Measurements from ENCODE around the gene SGIP1.

The SGIP1 gene

DNA sequence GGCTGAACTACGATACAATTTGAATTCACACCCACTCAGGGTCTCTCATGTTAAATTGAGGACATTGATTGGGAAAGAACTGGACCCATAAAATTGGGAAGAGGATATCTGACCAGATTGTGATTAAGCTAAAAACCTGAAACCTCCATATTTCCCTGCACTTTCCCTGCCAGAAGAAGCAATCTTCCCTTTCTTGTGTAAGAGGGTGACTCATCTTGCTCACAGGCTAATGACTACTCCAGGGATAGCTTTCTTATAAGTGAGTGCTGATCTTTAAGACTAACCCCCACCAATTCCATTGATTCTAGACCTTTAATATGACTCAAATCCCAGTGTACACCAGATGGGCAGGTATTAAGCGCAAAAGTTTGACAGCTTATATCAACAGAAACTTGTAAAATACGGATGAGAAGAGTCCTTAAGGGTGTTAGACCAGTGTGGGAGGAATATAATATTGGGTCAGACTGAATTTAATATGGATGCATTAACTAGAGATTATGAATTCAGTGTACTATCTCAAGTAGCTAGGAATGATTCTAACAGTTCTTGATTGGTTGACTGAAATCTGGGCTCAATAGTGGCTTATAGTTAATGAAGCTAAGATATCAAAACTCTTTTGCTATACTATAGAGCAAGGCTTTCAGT, 12.1 kb upstream of the SGIP1 start:
- DNase-seq = peak; percentile 68

DNA sequence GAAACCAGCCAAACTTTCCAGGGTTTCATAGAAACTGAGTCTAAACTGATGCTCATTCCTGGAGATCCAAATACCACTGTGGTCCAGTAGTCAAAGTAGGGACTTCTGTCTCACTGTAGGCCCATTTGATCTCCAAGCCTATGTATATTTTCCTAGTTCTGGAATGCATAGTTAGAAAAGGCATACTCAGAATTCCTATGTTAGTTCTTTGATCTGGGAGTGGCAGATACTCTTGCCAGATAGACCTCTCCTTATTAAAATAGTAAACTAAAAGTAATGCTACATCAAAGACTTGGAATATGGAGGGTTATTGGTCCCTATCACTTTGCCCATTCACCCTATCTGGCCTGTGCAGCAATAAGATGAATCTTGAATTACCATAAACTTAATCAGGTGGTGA, 10.4 kb upstream of the SGIP1 start:
- no peak for DNase-seq

DNA sequence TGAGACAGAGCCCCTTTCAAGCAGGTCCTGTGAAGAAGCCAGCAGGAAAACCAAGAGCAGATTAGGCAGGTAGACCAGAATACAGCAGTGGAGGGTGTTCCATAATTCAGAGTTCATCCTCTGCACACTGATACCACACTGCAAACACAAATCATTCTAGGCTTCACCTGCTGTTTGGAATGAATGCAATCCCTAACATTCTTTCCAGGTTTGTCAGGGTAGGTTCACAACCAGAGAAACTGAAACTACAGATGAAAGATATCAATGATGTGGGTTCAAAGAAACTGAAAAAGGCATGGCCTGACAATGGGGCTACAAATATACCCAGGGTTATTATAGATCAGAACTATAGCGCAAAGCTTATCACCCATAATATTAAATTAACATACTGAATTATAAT, 8.9 kb upstream of the SGIP1 start:
- no peak for DNase-seq

DNA sequence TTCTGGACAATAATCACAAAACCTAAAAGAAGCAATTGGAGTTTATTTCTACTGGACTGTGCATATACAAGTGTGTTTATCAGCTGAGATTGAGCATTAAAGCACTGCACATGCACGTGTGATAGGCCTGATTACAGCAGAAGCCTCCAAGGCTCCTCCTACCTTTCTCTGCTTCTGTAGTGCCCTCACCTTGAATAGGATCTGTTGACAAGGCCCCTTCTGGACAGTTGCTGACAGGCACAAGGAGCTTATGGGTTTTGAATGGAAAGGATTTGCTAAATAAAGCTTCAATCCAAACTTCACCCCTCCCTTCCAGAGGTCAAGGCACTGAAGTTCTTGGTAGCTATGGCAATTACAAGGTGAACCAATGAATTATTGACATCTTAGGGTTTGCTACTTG, 7.9 kb upstream of the SGIP1 start:
- DNase-seq = no peak

DNA sequence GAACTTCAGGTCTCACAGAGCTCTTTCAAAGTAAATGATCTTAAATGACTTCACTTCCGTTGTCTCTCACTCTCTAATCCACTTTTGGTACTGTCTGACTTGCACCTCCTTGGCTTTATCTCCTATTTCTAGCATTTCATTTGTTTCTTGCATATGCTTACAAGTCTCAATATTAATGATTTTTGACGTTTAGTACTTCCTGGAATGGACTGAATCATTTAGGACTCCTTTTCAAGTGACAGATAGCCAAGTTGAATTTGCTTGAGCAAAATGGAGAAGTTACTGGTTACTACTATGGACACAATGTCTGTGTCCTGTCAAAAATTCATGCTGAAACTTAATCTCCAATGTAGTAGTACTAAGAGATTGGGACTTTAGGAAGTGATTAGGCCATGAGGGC, 7.0 kb upstream of the SGIP1 start:
- no peak for DNase-seq

DNA sequence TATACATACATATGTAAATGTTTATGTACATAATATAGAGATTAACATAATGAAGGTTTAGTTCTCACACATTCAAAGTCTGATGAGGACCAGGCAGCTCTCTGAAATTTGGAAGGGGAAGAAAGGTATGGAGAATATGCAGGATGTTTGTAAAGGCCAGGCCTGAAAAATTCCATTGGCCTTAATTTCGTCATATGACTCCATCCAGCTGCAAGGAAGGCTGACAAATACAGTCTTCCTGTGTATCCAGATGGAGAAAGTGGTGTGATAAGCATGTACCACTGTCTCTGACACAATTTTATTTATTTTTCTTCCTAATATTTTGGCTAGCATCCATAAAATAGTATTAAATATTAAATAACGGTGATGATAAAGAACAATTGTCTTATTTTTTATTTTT, 6.3 kb upstream of the SGIP1 start:
- no peak for DNase-seq

DNA sequence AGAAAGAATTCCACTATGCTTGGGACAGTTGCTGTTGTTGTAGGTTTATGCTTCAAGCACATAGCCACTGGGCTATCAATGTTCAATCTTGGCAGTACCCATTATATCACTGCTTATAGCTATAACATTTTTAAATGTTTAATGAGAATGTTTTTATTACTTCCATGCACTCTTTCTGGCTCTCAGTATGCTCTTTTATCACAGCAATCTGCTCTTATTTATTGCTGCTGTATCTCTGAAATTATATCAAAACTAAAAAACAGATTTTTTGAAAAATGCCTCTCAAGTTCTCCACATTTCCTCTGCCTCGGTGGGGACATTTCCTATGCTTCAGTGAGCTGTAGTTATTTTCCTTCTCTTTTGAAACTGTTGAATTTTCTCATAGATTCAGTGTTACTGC, 5.4 kb upstream of the SGIP1 start:
- no peak for DNase-seq

DNA sequence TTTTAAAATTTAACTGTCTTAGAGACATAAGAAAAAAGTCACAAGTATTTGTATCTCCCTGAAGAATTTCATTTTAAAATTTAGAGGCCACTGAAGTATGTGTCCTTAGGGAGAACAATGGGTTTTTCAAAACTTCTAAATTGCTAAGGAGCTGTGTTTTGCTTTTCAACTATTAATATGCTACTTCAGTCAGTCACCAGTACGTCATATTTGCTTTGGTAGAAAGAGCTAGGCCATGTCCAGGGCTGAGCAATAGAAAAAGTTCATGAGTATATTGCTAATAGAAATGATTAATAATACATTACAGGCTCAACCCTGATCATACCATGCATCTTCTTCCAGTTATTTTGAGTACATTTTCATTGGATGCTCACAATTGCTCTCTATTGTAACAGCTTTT, 1.7 kb upstream of the SGIP1 start:
- DNase-seq = no peak

DNA sequence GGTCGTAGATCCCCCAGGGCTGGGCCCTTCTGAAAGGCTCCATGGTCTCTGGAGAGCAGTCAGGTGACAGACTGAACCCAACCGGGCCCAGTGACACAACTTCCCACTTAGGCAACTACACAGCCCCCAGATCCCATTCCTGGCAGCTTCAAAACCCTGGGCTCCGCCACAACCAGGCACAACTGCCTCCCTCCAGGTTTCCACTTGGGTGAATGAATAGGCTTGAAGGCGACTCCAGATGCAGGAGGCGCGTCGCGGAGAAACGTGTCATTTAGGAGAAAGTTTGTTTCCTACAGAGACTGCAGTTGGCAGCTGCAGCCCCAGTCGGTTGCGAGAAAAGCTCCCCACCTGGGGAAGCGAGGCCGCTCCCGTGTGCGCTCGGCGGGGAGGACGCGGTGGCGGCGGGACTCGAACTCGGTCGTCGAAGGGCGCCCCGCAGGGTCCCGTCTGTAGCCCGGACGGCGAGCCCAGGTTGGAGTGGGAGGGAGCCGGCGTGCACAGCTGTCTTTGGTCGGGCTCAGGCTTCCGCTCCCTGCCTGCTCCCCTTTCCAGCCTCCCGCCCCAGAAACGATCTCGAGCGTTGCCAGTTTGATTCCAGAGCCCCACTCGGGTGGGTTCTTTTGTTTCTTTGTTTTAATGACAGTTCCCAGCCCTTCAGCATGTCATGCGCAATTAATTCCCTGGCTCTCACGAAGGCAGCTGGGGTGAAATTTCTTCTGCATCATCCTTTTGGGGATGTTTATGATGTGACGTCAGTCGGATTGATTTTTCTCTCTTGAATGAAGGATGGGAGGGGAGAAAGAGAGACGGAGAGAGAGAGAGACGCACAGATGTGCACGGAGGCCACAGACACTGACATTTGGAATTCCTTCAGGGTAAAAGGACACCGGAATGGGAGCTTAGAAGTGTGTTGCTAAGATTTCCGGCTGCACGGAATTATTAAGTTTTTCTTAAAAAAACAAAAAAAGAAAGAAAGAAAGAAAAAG, 862 bp upstream of the SGIP1 start:
- peak; percentile 20 for DNase-seq

DNA sequence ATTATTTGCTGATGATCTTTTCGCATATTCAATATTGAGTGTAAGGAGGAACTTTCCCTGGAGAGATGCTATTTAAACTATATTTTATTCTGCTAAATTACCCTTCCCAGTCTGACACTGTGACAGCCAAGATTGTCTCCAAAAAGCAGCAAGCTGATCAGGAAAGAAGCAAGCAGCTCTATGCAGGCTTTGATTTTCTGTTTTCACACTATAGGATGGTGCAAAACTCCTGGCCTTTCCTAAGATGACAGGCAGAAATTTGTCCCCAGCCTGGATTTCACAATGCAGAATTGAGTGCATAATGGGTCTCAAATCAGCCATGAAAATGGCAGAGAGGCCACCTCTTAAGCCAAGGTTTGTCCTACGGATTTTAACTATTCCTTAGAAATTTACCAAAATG, 1.1 kb downstream of the SGIP1 start:
- no peak for DNase-seq

DNA sequence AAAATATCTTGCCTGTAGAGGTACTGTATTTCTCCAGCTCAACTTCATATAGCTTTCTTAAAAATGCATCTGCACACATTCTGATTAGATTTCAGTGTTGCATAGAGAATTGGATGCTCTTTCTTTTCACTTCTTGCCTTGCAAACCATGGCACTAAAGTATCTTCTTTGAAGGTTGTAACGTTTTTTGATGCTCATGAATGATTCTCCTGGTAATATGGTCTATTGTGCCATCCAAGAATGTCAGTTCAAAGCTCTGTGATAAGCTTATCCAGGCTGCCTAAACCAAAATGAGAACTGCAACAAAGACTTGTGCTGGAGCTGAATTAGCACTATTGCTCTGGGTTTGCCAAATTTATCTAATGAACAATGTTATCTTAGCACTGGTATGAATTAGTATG, 1.9 kb downstream of the SGIP1 start:
- no peak for DNase-seq

DNA sequence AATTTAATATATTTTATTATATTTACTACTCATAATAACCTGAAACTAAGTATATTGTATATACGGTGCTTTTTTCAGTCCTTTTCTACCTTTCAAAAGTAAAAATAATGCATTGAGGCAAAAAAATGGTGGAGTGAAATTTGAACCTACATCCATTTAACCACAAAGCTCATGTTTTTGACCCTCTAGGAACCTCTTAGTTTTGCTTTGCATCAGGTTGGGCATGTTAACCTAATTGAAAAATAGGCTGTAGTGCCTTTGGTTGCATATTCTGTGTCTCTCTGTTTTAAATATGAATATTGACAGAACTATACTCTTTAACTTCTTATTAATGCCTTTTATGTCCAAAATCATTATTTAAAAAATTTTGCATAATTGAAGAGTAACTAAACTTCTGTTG, 3.8 kb downstream of the SGIP1 start:
- no peak for DNase-seq

DNA sequence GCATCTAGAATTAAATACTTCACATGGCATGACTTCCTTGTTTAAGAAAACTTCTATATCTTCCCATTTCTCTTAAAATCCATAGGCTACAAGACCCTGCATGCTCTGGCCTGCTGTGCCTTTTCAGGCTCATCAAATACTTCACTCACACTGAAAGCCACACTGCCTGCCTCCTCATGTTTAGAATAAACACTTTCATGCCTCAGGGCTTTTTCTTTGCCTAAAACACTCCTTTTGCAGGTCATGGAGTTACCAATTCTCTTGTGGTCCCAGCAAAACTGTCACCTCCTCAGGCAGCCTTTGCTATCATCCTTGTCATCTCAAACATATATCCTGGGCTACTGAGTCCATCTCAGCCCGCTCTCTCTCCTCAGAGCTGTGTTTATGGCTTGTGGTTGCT, 5.5 kb downstream of the SGIP1 start:
- DNase-seq = no peak

DNA sequence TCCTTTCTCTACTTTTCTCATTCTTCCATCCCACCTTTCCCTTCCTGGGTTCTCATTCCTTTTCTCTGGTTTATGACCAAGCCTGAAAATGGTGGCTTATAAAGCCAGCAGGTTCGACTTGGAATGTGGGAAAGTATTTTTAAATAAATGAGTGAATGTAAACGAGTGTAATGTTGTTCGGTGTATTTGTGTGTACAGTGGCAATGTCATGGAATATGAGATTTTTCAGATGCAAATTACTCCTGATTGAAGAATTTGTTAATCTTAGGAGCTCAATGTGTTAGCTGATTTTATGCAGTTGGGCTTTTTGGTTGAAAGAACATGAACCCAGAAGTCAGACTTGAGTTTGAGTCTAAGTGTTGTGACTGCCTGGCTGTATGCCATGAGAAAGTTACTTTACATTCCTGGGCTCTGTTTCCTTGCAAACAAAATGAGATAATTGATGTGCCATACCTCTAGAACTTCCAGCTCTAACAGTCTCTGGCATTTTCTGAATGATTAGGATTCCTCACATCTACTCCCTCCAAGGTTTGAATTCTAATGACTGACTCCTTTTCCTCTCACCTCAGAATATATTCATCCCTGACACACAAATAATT, 6.6 kb downstream of the SGIP1 start:
- DNase-seq = no peak

DNA sequence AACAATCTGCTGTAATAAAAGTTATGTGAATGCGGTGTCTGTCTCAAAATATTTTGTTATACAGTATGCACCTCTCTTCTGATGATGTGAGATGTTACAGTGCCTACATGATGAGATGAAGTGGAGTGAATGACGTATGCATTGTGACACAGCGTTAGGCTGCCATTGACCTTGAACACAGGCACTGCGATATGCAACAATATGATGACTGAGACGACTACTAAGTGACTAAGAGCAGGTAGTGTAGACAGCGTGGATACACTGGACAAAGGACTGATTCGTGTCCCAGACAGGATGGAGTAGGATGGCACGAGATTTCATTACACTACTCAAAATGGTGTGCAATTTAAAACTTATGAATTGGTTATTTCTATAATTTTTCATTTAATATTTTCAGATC, 8.4 kb downstream of the SGIP1 start:
- no peak for DNase-seq

DNA sequence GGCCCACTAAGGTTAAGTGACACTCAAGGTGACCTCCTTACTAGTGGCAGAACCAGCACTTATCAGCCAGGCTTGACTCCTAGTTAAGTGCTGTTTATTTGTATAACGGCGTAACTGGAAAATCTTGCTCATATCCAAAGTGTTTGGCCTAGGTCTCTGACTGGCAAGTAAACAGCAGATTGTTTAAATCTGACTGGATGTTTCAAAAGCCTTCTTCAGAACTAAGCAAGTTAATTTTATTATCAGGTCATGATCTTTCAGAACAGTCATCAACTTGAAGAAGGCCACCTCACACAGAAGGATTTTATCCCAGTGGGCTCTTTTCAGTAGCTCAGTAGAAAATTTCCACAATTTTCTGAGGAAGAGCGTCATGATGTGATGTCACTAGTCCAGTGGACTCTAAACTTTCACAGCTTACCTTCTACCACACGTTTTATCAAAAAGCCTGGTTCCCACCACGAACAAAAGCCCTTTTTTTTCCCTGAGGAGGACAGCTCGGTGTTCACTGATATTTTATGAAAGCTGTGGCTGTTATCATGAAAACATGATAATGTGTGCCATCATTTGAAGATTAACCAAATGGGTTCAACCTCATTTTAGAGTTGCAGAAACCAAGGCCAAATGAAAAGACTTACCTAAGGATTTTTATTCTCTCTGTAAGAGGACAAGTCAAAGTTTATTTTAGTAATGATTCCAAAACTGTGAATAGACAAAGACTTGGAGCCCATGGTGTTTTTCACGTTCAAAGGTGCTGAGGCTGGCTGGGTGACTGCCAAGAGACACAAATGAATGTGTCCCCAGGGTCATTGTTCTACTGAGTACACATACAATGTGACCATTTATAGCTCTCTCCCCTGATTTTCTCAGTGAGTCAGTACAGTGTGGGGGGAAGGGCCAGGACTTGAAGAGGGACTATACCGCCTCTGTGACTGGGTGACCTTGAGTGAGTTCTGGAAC, 9.1 kb downstream of the SGIP1 start:
- peak; percentile 18 for DNase-seq

DNA sequence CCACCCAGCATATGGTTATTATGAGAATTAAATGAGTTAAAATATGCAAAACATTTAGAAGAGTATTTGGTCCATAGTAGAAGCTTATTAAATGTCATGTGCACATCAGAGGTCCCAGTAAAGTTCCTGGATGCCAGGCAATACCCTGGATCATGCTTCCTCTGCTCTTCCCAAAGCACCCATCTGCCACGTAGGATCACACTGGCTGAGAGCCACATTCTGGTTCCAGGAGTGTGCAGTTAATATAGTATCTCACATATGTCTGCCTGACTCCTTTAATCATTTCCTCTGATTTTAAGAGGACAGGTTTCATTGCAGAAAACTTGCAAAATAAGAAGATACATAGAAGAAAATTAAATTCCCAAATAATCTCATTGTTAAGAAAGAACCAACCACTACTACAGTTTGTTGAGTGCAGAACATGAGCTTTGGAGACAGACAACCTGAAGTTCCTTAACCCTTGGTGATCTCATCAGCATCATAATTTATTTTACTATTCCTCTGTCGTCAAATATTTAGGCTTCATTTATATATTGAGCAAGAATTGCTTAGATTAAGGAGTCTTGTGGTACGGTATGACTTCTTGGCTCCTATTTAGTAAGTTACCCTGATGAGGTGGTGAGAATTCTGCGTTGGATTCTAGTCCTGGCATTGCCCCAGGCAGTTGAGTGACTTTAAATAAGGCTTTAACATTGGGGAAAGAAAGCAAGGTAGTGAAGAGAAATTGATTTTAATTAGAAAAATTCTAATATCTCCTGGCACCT, 12.3 kb downstream of the SGIP1 start:
- DNase-seq = no peak

DNA sequence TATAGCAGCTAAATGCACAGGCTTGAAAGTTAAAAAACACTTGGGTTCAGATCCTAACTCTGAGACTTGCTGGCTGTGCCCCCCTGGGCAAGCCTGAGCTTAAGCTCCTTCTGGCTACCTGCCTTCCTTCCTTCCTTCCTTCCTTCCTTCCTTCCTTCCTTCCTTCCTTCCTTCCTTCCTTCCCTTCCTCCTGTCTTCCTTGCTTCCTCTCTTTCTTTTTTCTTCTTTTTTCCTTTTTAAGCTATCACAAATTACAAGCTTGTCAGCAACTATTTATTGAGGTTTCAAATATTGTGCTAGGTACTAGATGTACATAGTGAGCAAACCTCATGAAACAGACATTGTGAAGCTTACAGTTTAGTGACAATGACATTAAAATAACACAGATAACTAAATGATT, 15.1 kb downstream of the SGIP1 start:
- no peak for DNase-seq

DNA sequence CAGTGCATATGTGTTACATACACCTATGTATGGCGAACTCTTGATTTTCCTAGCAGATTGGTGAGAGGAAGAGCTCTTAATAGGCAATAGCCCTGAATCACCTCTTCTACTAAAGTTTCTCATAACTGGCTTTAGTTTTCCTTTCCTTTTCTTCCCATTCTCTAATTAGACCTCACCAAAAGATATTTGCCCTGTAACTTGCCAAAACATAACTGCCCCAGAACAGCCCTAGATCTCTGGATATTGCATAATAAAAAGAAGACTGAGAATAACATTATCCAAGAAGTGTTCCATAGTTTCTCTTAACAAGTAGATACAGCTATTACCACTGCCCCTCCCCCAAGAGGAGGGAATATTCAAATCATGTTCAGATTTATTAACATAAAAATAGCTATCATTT, 16.3 kb downstream of the SGIP1 start:
- no peak for DNase-seq

DNA sequence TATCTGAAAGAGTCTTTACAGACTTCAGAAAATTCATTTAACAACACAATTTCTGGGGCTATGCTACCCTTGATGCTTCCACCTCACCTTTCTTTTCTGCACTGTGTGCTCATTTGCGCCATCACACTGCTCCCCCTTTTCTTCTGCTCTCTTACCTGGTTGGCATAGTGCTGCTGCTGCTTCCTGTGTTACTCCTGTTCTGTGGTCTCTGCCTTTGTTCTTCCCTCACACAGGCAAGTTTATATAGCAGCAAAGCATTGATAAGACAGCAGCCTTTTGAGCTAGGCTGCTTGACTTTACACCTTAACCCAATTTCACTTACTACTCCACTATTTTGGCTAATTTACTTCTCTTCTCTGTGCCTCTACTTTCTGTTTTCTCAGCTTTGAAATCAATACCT, 18.3 kb downstream of the SGIP1 start:
- DNase-seq = no peak

DNA sequence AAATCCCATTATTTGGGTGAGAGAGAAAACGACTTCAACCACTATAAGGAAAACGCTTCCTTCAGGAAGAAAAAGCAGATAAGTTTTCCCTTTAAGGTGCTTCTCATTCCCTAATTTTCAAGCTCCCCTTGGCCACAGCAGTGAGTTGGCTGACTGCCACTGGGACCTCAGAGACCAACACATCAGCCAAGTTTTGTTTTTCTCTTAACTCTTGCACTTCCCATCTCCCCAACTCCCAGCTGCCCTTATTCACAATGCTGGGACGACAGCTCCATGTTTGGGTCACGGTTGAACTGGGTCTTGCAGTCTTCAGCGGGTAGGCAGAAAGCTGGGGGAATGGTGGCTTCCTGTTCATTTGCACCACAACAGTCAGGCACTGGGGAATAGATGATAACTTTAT, 18.9 kb downstream of the SGIP1 start:
- no peak for DNase-seq

DNA sequence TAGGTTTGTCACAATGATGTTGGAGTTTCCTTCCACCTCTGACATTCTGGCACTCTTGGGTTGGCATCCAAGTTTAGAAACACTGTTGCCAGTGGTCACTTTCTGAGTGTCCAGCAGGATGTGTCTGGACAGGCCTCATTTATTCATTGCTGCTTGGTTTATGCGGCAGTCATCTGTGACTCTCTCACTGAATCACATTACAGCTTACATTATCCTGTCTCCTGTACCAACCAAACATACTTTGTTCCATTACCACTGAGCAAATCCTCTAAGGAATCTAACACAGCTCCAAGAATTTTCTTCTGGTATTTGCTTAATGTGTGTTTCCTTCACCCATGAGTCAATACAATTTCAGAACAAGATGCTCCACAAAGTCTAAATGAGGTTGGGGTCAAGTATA, 19.9 kb downstream of the SGIP1 start:
- DNase-seq = no peak
